IMR-90 (cell line): Measurements from ENCODE around the gene HASPIN. TPM values are rescaled to one million over a fixed set of nuclear protein-coding genes. Genes with fewer than 3 reads are reported as not detected.

Experiments used
- ATAC-seq: fragments of 200-7000 bp; cut with Tn5 transposase; 2 replicates; pipeline ENCODE4 v1.9.1; 2020; ENCODE audit warnings: low read depth, mild to moderate bottlenecking, moderate library complexity
- BruUV-seq: library from RNA; stranded (reverse); fragments of 400-500 nt; replicated peaks from 2 replicates; lab custom pipeline; 2021; lab: Mats Ljungman, UMichigan
- CTCF ChIA-PET: fragments of 300-600 bp; formaldehyde crosslinking; extraction: SDS; loops from one replicate; lab custom pipeline; 2021; ENCODE audit warnings: antibody characterized with exemption; lab: Yijun Ruan, JAX
- POLR2A ChIA-PET: fragments of 300-600 bp; sonication (Branson Sonifier 250); formaldehyde crosslinking; loops from one replicate; lab custom pipeline; 2022; ENCODE audit warnings: antibody characterized with exemption; ENCODE audit not compliant: unreplicated experiment; lab: Charles Lee
- DNase-seq: peaks from one replicate; pipeline ENCODE4 v3.0.0; 2013
- H2AFZ ChIP-seq: replicated peaks from 2 replicates; pipeline ENCODE3; 2013; ENCODE audit warnings: low read length, mild to moderate bottlenecking; ENCODE audit not compliant: poor library complexity
- H2AK5ac ChIP-seq: 2 replicates; pipeline ENCODE4 v1.6.1; 2013; ENCODE audit warnings: low read depth, low read length, inconsistent platforms
- H2AK9ac ChIP-seq: replicated peaks from 2 replicates; pipeline ENCODE3; 2013; ENCODE audit warnings: mild to moderate bottlenecking, low read depth, low read length, moderate library complexity; ENCODE audit not compliant: poor library complexity
- H2BK120ac ChIP-seq: 2 replicates; pipeline ENCODE4 v1.6.1; 2013; ENCODE audit warnings: low read depth, low read length, inconsistent platforms
- H2BK15ac ChIP-seq: 3 replicates; pipeline ENCODE4 v1.6.1; 2013; ENCODE audit warnings: low read depth, low read length, inconsistent platforms
- H2BK20ac ChIP-seq: 2 replicates; pipeline ENCODE4 v1.6.1; 2013; ENCODE audit warnings: low read depth, mild to moderate bottlenecking, inconsistent platforms, low read length, moderate library complexity
- H2BK5ac ChIP-seq: 2 replicates; pipeline ENCODE4 v1.6.1; 2013; ENCODE audit warnings: mild to moderate bottlenecking, low read depth, low read length, inconsistent platforms; ENCODE audit not compliant: poor library complexity, severe bottlenecking
- H3K14ac ChIP-seq: replicated peaks from 2 replicates; pipeline ENCODE4 v1.6.1; 2013; ENCODE audit warnings: low read depth, low read length, inconsistent platforms
- H3K18ac ChIP-seq: 2 replicates; pipeline ENCODE4 v1.6.1; 2013; ENCODE audit warnings: low read depth, low read length, control low read depth
- H3K23ac ChIP-seq: 2 replicates; pipeline ENCODE4 v1.6.1; 2013; ENCODE audit warnings: low read depth, low read length, inconsistent platforms
- H3K27ac ChIP-seq: 2 replicates; pipeline ENCODE4 v1.5.1; 2013; ENCODE audit warnings: mild to moderate bottlenecking, control low read depth, low read length; ENCODE audit not compliant: insufficient read depth
- H3K27me3 ChIP-seq: 2 replicates; pipeline ENCODE4 v1.6.1; 2013; ENCODE audit warnings: low read length; ENCODE audit not compliant: control insufficient read depth, insufficient read depth
- H3K36me3 ChIP-seq: 2 replicates; pipeline ENCODE4 v1.6.1; 2013; ENCODE audit warnings: low read length, mixed read lengths; ENCODE audit not compliant: control insufficient read depth, insufficient read depth
- H3K4ac ChIP-seq: 2 replicates; pipeline ENCODE4 v1.6.1; 2013; ENCODE audit warnings: low read depth, low read length, inconsistent platforms
- H3K4me1 ChIP-seq: 2 replicates; pipeline ENCODE4 v1.6.1; 2013; ENCODE audit warnings: low read length, mixed read lengths; ENCODE audit not compliant: control insufficient read depth, insufficient read depth
- H3K4me2 ChIP-seq: 2 replicates; pipeline ENCODE4 v1.6.1; 2013; ENCODE audit warnings: low read depth, mild to moderate bottlenecking, control low read depth, low read length, moderate library complexity
- H3K4me3 ChIP-seq: 2 replicates; pipeline ENCODE4 v1.5.1; 2013; ENCODE audit warnings: low read depth, mild to moderate bottlenecking, control low read depth, low read length, moderate library complexity; ENCODE audit not compliant: insufficient read depth
- H3K56ac ChIP-seq: 2 replicates; pipeline ENCODE4 v1.6.1; 2013; ENCODE audit warnings: low read length, inconsistent platforms; ENCODE audit not compliant: insufficient read depth; ENCODE audit errors: extremely low read depth
- H3K79me1 ChIP-seq, 2 experiments: 2 replicates each; pipeline ENCODE4 v1.6.1; 2013; ENCODE audit warnings: low read length in 2 of 2, inconsistent platforms in 1 of 2, low read depth in 1 of 2
- H3K9ac ChIP-seq: 2 replicates; pipeline ENCODE4 v1.6.1; 2013; ENCODE audit warnings: low read depth, low read length, control low read depth
- H3K9me1 ChIP-seq: 2 replicates; pipeline ENCODE4 v1.6.1; 2013; ENCODE audit warnings: low read length, inconsistent platforms; ENCODE audit not compliant: insufficient read depth
- H3K9me3 ChIP-seq: 2 replicates; pipeline ENCODE4 v1.6.1; 2013; ENCODE audit warnings: low read length; ENCODE audit not compliant: control insufficient read depth, insufficient read depth
- H4K20me1 ChIP-seq: 2 replicates; pipeline ENCODE4 v1.6.1; 2013; ENCODE audit warnings: low read length, inconsistent platforms; ENCODE audit not compliant: insufficient read depth
- H4K5ac ChIP-seq: 2 replicates; pipeline ENCODE4 v1.6.1; 2013; ENCODE audit warnings: mild to moderate bottlenecking, low read depth, low read length, control low read depth
- H4K8ac ChIP-seq, 2 experiments: 2 replicates each; pipeline ENCODE4 v1.6.1; 2013; ENCODE audit warnings: low read depth in 2 of 2, low read length in 2 of 2, control low read depth in 1 of 2, inconsistent platforms in 1 of 2
- H4K91ac ChIP-seq: 2 replicates; pipeline ENCODE4 v1.6.1; 2013; ENCODE audit warnings: low read depth, low read length, inconsistent platforms; ENCODE audit not compliant: insufficient read depth
- BHLHE40 ChIP-seq: fragments of 150-350 bp; IDR thresholded peaks from 2 replicates; pipeline ENCODE4 v1.6.1; 2016; ENCODE audit warnings: mild to moderate bottlenecking, low read depth, low read length
- CEBPB ChIP-seq: IDR thresholded peaks from 2 replicates; pipeline ENCODE4 v1.6.1; 2012; ENCODE audit warnings: low read depth, low read length, improper control_type of control experiment
- CHD1 ChIP-seq: IDR thresholded peaks from 2 replicates; pipeline ENCODE4 v1.6.1; 2012; ENCODE audit warnings: low read depth, low read length, improper control_type of control experiment
- FOS ChIP-seq: fragments of 150-350 bp; IDR thresholded peaks from 2 replicates; pipeline ENCODE4 v1.6.1; 2016; ENCODE audit warnings: low read depth, low read length
- MAZ ChIP-seq: IDR thresholded peaks from 2 replicates; pipeline ENCODE4 v1.6.1; 2012; ENCODE audit warnings: low read depth, mild to moderate bottlenecking, low read length, improper control_type of control experiment, moderate library complexity, borderline replicate concordance
- MXI1 ChIP-seq: IDR thresholded peaks from 2 replicates; pipeline ENCODE4 v1.6.1; 2012; ENCODE audit warnings: low read depth, mild to moderate bottlenecking, low read length, moderate library complexity, borderline replicate concordance
- NFE2L2 ChIP-seq: fragments of 150-350 bp; IDR thresholded peaks from 2 replicates; pipeline ENCODE4 v1.6.1; 2016; ENCODE audit warnings: low read depth, mild to moderate bottlenecking, low read length
- RFX5 ChIP-seq: IDR thresholded peaks from 2 replicates; pipeline ENCODE4 v1.8.0; 2012; ENCODE audit warnings: low read depth, mild to moderate bottlenecking, low read length, moderate library complexity
- SMC3 ChIP-seq: fragments of 150-350 bp; IDR thresholded peaks from 2 replicates; pipeline ENCODE4 v1.6.1; 2016; ENCODE audit warnings: low read depth, mild to moderate bottlenecking, antibody characterized with exemption, low read length, moderate library complexity
- WGBS, 2 experiments: methylation state at CpG; one replicate each; pipeline versions ENCODE4 v1.1.5 to v1.1.7; 2013; ENCODE audit warnings: missing lambda C conversion rate in 2 of 2; ENCODE audit not compliant: insufficient read length in 1 of 2; ENCODE audit errors: extremely low coverage in 2 of 2; 5-methylcytosine and 5-hydroxymethylcytosine counted together
- dilution Hi-C: fragments of 300-500 bp; cut with HindIII; formaldehyde crosslinking; loops from one replicate; pipeline ENCODE4 v1.14.3; 2018; ENCODE audit warnings: low sequenced_read_pairs; ENCODE audit not compliant: unreplicated experiment
- in situ Hi-C: fragments of 300-500 bp; cut with MboI; formaldehyde crosslinking; loops from 3 replicates; pipeline ENCODE4 v1.14.3; 2019; ENCODE audit warnings: low sequenced_read_pairs, inconsistent platforms, mixed read lengths
- intact Hi-C: fragments of 100-400 bp; cut with micrococcal nuclease; formaldehyde crosslinking; loops from 2 replicates; pipeline ENCODE4 v1.10.0; 2022
- polyA plus RNA-seq, 3 experiments: library from polyadenylated mRNA; depleted of rRNA; stranded (reverse); fragments of >200 nt; gene quantifications; 2 replicates each; pipeline ENCODE4 v1.2.3, GENCODE V29; 2012; ENCODE audit warnings: low replicate concordance in 1 of 3
- total RNA-seq: library from RNA; depleted of rRNA; stranded (reverse); fragments of >200 nt; gene quantifications from 2 replicates; pipeline ENCODE4 v1.2.3, GENCODE V29; 2012
- TF ChIP-seq, protein P1 (sequence below): fragments of 150-350 bp; IDR thresholded peaks from 2 replicates; pipeline ENCODE4 v1.6.1; 2016; ENCODE audit warnings: low read depth, mild to moderate bottlenecking, low read length, moderate library complexity, borderline replicate concordance
- TF ChIP-seq, protein P2 (sequence below): fragments of 150-350 bp; IDR thresholded peaks from 2 replicates; pipeline ENCODE4 v1.6.1; 2017; ENCODE audit warnings: mild to moderate bottlenecking, antibody characterized with exemption, low read length, low read depth
- TF ChIP-seq, protein P3 (sequence below): conservative IDR thresholded peaks from 2 replicates; pipeline ENCODE4 v1.5.1; 2012; ENCODE audit warnings: mild to moderate bottlenecking, low read depth, low read length, improper control_type of control experiment

Gene HASPIN
- total and polyA plus RNA-seq, 2 of the 4 experiments (the other 2 are of a cell fraction), result 2.2 to 4.3 TPM

DNA sequence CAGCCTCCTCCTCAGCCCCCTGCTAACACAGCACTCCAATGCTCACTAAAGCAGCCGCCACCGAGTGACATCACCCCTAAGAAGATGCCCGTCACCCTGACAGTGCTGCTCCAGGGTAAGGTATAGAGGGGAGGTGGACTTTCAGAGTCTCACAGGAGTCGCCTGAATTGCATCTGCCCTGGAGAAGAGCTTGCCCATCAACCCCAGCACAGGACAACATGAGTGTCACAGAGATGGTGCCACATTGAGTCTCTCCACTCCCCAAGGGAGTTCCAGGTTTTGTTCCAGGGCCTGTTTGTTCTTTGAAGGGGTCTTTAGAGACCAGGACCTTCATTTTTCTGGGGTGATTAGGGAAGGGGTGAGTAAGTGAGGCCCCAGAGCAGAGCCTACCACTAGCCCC, 25.6 kb upstream of the HASPIN start:
- Histone ChIP-seq H2AFZ (no peak overlapping the region), H2BK15ac (no peak overlapping the region), H3K56ac (no peak overlapping the region), H3K27ac (no peak overlapping the region), H4K20me1 (no peaks in the 10 kb centered on the region), H3K27me3 (peaks cover 17% of the 10 kb centered on the region), H3K23ac (no peak overlapping the region), H4K8ac (no peak overlapping the region), H3K79me1 (no peaks in the 10 kb centered on the region), H3K4me3 (no peak overlapping the region), H3K36me3 (no peaks in the 10 kb centered on the region), H3K18ac (no peak overlapping the region), H4K5ac (no peak overlapping the region), H3K14ac (no peak overlapping the region), H3K9ac (no peak overlapping the region), H2AK5ac (no peak overlapping the region), H2BK20ac (no peak overlapping the region), H3K4me1 (peaks cover 4% of the 10 kb centered on the region; the same call in 1 of the 2 replicates), H3K4ac (no peak overlapping the region), H2AK9ac (no peak overlapping the region), H3K9me3 (peaks cover 16% of the 10 kb centered on the region), H2BK5ac (no peak overlapping the region), H2BK120ac (no peak overlapping the region), H4K91ac (no peak overlapping the region), H3K4me2 (no peak overlapping the region), H3K9me1 (no peaks in the 10 kb centered on the region)
- ATAC-seq (no peak), DNase-seq (no peak)
- no TSS peak for BruUV-seq
- CTCF ChIA-PET, result no interaction called here
- POLR2A ChIA-PET, result no interaction called here
- no peak for TF ChIP-seq NFE2L2
- TF ChIP-seq, protein P1, sequence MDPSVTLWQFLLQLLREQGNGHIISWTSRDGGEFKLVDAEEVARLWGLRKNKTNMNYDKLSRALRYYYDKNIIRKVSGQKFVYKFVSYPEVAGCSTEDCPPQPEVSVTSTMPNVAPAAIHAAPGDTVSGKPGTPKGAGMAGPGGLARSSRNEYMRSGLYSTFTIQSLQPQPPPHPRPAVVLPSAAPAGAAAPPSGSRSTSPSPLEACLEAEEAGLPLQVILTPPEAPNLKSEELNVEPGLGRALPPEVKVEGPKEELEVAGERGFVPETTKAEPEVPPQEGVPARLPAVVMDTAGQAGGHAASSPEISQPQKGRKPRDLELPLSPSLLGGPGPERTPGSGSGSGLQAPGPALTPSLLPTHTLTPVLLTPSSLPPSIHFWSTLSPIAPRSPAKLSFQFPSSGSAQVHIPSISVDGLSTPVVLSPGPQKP, result no peak
- TF ChIP-seq MXI1, result no peak
- TF ChIP-seq MAZ, result no peak
- no peak for TF ChIP-seq SMC3
- TF ChIP-seq CEBPB, result no peak
- TF ChIP-seq RFX5, result no peak
- TF ChIP-seq, protein P2, sequence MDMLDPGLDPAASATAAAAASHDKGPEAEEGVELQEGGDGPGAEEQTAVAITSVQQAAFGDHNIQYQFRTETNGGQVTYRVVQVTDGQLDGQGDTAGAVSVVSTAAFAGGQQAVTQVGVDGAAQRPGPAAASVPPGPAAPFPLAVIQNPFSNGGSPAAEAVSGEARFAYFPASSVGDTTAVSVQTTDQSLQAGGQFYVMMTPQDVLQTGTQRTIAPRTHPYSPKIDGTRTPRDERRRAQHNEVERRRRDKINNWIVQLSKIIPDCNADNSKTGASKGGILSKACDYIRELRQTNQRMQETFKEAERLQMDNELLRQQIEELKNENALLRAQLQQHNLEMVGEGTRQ, result no peak
- TF ChIP-seq FOS, result no peak
- no peak for TF ChIP-seq CHD1
- TF ChIP-seq, protein P3, sequence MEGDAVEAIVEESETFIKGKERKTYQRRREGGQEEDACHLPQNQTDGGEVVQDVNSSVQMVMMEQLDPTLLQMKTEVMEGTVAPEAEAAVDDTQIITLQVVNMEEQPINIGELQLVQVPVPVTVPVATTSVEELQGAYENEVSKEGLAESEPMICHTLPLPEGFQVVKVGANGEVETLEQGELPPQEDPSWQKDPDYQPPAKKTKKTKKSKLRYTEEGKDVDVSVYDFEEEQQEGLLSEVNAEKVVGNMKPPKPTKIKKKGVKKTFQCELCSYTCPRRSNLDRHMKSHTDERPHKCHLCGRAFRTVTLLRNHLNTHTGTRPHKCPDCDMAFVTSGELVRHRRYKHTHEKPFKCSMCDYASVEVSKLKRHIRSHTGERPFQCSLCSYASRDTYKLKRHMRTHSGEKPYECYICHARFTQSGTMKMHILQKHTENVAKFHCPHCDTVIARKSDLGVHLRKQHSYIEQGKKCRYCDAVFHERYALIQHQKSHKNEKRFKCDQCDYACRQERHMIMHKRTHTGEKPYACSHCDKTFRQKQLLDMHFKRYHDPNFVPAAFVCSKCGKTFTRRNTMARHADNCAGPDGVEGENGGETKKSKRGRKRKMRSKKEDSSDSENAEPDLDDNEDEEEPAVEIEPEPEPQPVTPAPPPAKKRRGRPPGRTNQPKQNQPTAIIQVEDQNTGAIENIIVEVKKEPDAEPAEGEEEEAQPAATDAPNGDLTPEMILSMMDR, result no peak
- no peak for TF ChIP-seq BHLHE40
- in situ Hi-C loops, result no loop called here
- dilution Hi-C loops, result no loop called here
- WGBS, 2 experiments, result no CpG with 5 or more reads among the region's 4 CpGs
- intact Hi-C loops, result no loop called here
